ENCODE measurements around the gene ZRANB2. TPM values are rescaled to one million over a fixed set of nuclear protein-coding genes. Genes with fewer than 3 reads are reported as not detected.

ZRANB2 gene
- total RNA-seq, 1 donor from 2014 or later, result 45.4 TPM

DNA sequence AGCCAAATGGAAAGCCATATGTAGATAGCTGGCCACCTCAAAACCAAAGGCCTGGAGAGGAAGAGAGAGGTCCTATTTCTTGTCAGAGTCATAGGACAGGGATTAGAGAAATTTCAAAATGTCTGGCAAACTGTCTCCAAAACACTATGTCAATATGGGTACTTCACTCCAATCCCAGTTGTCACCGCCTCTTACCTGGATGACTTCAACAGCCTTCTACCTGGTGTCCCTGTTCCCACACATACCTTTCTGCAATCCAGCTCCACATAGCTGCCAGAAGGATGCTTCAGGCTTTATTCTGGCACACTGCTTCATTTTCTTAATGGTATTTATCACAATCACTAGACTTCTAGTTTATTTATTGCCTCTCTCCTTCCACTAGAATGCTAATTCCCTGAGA lies 47.7 kb downstream of the ZRANB2 start:
- TF ChIP-seq, protein P1, sequence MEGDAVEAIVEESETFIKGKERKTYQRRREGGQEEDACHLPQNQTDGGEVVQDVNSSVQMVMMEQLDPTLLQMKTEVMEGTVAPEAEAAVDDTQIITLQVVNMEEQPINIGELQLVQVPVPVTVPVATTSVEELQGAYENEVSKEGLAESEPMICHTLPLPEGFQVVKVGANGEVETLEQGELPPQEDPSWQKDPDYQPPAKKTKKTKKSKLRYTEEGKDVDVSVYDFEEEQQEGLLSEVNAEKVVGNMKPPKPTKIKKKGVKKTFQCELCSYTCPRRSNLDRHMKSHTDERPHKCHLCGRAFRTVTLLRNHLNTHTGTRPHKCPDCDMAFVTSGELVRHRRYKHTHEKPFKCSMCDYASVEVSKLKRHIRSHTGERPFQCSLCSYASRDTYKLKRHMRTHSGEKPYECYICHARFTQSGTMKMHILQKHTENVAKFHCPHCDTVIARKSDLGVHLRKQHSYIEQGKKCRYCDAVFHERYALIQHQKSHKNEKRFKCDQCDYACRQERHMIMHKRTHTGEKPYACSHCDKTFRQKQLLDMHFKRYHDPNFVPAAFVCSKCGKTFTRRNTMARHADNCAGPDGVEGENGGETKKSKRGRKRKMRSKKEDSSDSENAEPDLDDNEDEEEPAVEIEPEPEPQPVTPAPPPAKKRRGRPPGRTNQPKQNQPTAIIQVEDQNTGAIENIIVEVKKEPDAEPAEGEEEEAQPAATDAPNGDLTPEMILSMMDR (conservative IDR thresholded peaks at IDR 0.05; ENCODE audit: low read depth, low read length), result no peak
- no peak overlapping the region for H3K4me3 ChIP-seq (ENCODE audit: low read depth, low read length)
- no peak for DNase-seq (ENCODE audit: low read depth)

DNA sequence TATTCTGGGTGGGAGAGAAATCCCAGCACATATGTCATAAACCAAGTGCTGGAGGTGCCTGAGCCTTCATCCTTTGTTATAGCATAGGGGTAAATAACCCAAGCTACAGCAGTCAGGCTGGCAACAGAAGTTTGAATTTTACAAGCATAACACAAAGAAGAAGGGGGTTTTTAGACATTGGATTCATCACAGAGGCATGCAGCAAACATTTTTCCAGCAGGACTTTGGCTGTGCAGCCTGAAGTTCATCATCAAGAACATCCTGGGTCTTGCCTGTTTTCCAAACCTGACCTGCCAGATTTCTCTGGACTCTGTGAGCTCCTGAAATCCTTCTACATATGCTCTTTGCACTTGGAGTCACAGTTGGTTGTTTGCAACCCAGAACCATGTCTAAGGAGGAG lies 49.4 kb downstream of the ZRANB2 start:
- TF ChIP-seq, protein P1 (conservative IDR thresholded peaks at IDR 0.05; ENCODE audit: low read depth, low read length), result no peak
- no peak for DNase-seq (ENCODE audit: low read depth)
- no peak overlapping the region for H3K4me3 ChIP-seq (ENCODE audit: low read depth, low read length)

DNA sequence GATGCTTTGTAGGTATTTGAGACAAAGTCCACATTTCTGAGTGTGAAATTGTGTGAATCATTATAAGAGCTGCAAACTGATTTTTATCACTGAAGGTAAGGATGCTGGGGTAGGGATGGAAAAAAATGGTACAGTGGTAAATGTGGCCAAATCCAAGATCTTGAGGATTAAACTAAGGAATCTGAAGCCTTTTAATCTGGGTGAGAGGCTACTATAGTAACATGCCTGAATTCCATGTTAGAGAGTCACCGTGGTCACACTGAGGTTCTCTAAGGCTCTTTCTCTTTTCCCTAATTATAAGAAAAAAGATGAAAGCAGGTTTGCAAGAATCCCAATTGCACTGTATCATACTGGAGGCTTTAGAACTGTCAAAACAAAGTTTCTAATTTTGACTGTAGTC lies 50.8 kb downstream of the ZRANB2 start:
- H3K4me3 ChIP-seq (ENCODE audit: low read depth, low read length), result no peak overlapping the region
- TF ChIP-seq, protein P1 (conservative IDR thresholded peaks at IDR 0.05; ENCODE audit: low read depth, low read length), result no peak
- DNase-seq (ENCODE audit: low read depth), result no peak

DNA sequence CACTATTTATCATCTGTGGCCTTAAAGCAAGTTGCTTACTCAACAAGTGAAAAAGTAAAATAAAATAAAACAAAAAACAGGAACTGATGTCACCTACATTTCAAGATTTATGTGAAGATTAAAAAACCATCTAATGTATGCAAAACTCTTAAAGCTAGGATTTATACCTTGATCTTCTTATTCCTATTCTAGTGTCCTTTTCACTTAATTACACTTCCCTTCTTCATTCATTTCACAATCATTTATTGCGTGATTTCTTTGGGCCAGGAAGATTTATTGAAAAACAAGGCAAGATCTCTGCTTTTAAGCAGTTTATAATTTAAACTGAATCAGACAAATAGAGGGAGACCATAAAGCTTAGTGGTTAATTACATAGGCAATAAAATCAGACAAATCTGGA lies 51.9 kb downstream of the ZRANB2 start:
- no peak for DNase-seq (ENCODE audit: low read depth)
- no peak overlapping the region for H3K4me3 ChIP-seq (ENCODE audit: low read depth, low read length)
- TF ChIP-seq, protein P1 (conservative IDR thresholded peaks at IDR 0.05; ENCODE audit: low read depth, low read length), result no peak

DNA sequence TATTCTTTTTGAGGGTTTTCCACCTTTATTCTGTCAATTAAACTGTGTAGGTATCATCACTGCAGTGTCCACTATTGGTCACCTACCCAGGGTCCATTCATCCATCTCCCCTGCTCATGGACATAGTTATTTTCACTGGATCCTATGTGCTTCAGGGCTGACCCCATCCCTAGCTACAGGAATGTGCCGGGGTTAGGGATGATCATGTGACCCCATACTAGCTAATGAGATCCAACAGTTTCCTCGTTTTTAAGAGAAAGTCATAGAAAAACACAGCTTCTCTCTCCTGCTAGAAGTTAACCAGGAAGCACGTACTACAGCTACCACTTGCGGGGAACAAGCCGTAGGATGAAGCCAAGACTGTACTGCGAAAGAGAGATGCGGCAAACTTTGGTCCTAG lies 52.8 kb downstream of the ZRANB2 start:
- H3K4me3 ChIP-seq (ENCODE audit: low read depth, low read length), result no peak overlapping the region
- no peak for DNase-seq (ENCODE audit: low read depth)
- TF ChIP-seq, protein P1 (conservative IDR thresholded peaks at IDR 0.05; ENCODE audit: low read depth, low read length), result no peak

DNA sequence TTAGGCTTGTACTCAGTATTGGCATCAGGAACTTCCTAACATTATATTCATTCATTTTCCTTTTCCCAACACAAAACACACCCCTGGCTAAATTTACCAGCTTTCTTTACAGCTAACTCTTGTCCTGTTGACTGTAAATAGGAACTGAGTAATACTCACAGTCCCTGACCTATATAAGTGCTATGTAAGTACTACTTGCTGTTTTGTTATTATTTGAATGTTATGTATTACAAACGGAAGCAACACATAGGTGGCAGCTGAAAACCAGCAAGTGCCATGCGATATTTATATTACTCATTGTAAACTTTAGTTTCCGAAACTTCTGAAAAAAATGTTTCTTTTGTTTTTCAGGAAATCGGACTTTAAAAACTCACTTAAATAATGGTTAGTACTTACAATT lies 54.7 kb downstream of the ZRANB2 start:
- no peak for DNase-seq (ENCODE audit: low read depth)
- TF ChIP-seq, protein P1 (conservative IDR thresholded peaks at IDR 0.05; ENCODE audit: low read depth, low read length), result no peak
- H3K4me3 ChIP-seq (ENCODE audit: low read depth, low read length), result no peak overlapping the region

DNA sequence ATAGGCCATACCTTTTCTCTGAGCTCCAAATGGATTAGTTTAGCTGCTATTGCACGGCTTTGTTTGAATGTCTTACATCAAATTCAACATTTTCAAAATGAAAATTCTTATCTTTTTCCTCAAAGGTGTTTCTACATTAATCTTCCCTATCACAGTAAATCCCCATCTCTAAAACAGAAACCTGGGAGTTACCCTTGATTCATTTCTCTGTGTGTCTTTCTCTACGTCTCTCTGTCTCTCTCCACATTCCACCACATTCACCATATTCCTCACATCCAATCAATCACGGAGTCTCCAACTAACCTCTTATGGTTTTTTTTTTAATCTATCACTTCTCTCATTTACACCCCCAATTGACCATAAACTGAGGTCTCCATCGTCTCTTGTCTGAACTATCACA lies 57.3 kb downstream of the ZRANB2 start:
- no peak for DNase-seq (ENCODE audit: low read depth)
- H3K4me3 ChIP-seq (ENCODE audit: low read depth, low read length), result no peak overlapping the region
- TF ChIP-seq, protein P1 (conservative IDR thresholded peaks at IDR 0.05; ENCODE audit: low read depth, low read length), result no peak
